ENCODE data around the gene IDE.
"Not testable (repeated sequence)": the region's sequence is repeated elsewhere in the genome, so short reads cannot be mapped to it uniquely, and the experiment has no call there.

Gene IDE

GRCh38 chr10:92490387-92490786, 83.5 kb downstream of the IDE start:
- peak; percentile 11 for DNase-seq

- peak; percentile 8 for DNase-seq
These were observed 87.3 kb downstream of the IDE start for GRCh38 chr10:92486637-92487036.

DNA sequence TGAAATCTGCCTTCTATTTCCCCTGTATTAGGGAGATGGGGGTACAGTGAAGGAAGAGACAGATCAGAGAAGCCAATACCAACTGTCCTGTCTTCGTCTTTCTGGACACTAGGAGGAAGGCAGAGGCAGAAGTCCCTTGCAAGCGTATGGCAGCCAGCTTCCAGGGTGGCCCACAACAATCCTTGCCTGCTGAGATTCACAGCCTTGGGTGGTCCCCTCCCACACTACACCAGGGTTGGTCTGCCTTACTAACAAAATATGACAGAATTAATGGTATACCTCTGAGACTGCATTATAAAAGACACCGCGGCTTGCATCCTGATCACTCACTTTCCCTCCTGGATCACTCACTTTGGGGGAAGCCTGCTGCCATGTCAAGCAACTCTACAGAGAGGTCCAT, 90.4 kb downstream of the IDE start:
- DNase-seq = no peak

DNA sequence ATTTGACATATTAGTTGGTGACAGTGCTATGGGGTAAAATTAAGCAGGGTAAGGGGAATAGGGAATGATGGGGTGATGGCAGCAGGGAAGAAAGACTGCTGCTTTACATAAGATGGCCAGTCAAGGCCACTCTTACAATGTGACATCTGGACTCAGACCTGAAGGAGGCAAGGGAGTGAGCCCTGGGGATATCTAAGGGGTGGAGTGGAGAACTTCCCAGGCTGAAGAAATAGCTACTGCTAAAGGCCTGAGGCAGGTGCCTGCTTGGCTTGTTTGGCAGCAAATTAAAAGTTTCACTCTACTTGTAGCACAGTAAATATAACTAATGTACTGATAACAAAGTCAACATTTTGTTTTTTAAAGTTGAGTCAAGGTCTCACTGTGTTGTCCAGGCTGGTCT, 93.5 kb downstream of the IDE start:
- DNase-seq = no peak

DNA sequence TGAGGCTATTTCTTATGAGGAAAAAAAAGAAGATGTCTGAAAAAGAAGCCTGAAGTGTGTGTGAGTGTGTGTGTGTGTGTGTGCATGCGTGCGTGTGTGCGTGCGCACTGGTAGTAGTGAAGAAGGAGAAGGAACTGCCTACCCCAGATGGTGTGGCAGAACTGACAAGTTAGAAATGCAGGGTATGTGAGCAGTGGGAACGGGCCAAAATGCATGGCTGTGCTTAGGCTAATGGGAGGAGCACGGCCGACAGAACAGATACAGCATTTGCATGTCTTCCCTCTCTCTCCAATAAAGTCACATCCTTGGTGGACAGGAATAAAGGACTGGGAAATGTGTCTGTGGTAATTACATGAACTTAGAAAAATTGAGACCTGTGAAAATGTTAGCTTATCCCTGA, 94.3 kb downstream of the IDE start:
- no peak for DNase-seq

- DNase-seq = no peak
These were observed 95.4 kb downstream of the IDE start for GRCh38 chr10:92478536-92478935.

DNA sequence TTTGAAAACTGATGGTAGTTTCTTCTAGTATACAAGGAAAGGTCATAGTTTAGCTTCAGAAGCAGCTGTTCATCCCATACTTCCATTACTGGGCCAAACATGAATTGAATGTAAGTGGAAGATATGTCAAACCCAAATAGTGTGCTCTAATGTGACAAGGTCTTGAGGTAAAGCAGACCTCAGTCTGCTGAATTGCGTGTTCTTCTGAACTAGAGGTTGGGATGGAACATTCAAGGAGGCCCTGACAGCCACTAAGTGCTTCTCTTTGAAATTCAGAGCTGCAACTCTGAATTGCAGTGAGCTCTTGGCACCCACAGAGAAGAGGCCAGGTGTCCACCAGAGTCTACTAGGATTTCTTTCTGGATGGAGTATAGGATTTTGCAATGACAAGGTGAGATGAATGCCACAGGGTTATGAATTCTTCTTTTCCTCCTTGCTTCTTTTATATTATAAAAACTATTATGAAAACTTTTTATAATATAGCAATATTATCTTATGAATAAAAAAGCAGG, 98.5 kb downstream of the IDE start:
- DNase-seq = no peak

DNA sequence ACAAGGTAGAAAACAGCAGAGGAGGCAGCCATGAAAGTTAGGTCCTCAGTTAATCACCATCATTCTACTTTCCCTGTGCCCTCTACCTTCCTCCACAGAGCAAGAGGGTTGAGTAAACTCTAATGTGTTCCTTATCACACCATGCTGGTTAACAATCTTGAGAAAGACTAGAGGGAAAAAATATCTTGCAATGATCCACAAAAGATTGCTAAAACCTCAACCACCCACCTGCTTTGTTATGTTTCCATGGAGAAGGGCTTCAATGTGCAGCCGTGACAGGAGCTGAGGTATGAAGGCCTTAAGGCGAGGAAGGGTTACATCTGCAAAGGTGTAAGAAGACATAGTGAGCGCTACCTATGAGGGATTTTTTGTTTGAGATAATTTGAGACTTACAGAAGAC, 103.9 kb downstream of the IDE start:
- DNase-seq = no peak

DNA sequence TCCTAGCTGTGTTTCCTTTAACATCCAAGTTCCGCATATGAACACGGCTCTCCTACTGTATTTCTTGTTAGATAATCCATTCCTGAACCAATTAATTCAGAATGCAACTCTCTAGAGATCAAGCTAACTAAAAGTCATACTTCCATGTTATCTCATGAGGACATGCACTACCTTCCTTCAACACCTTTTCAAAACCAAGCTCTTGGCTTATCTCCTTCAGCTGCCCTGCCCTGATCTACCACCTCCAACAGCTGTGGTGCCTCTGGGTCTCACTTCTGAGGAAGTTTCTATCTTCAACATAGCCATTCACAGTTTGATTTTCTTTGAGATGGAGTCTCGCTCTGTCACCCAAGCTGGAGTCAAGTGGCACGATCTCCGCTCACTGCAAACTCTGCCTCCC, 109.5 kb downstream of the IDE start:
- DNase-seq = no peak

- no peak for DNase-seq
These were observed 110.3 kb downstream of the IDE start for GRCh38 chr10:92463582-92463981.

GRCh38 chr10:92454955-92455354, 118.9 kb downstream of the IDE start:
- DNase-seq = not testable (repeated sequence)

GRCh38 chr10:92452313-92452712, 121.6 kb downstream of the IDE start:
- no peak for DNase-seq

GRCh38 chr10:92451431-92451830, 122.5 kb downstream of the IDE start:
- no peak for DNase-seq

- no peak for DNase-seq
These were observed 123.0 kb downstream of the IDE start for GRCh38 chr10:92450896-92451295.

GRCh38 chr10:92440578-92440977, 133.3 kb downstream of the IDE start:
- DNase-seq = no peak

GRCh38 chr10:92438220-92438619, 135.7 kb downstream of the IDE start:
- no peak for DNase-seq

- DNase-seq = no peak
These were observed 137.3 kb downstream of the IDE start for GRCh38 chr10:92436611-92437010.

GRCh38 chr10:92436065-92436464, 137.8 kb downstream of the IDE start:
- DNase-seq = not testable (repeated sequence)

DNA sequence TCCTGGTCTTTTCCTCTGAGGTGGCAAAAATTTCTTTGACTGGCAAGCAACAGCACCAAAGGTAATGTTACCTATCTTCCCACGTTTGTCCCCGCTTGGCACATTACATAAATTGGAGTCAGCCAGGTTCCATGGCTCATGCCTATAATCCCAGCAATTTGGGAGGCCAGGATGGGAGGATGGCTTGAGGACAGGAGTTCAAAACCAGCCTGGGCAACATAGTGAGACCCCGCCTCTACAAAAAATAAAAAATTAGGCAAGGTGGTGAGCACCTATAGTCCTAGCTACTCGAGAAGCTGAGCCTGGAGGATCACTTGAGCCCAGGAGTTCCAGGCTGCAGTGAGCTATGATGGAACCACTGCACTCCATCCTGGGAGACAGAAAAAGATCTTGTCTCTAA, 139.5 kb downstream of the IDE start:
- DNase-seq = no peak

DNA sequence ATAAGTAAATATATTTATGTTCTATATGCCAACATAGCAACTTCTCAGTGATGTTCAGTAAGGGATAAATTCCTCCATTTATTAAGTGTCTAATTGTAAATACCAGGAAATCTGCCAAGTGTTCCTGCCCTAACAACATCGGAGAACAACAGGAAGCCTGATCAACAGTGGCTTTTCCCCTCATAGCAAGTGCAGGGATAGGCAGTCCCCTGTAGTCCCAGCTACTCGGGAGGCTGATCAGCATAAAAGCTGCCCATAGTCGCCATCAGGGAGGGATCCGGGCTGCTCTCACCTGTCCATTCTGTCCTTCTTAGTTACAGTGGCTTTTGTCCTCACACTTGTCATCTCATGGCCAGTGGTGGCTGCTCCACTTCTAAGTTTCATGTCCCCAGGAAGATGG, 141.3 kb downstream of the IDE start:
- no peak for DNase-seq

DNA sequence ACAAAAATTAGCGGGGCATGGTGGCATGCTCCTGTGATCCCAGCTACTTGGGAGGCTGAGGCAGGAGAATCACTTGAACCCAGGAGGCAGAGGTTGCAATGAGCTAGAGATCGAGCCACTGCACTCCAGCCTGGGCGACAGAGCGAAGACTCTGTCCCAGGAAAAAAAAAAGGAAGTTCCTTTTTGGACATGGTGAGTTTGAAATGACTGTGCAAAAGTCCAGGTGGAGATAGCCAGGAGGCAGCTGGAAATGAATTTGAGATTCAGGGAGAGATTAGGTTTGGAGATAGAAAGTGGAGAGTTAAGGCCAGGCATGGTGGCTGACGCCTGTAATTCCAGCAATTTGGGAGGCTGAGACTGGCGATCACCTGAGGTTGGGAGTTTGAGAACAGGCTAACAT, 143.8 kb downstream of the IDE start:
- DNase-seq = no peak

- DNase-seq = no peak
These were observed 152.3 kb downstream of the IDE start for GRCh38 chr10:92421550-92421949.

DNA sequence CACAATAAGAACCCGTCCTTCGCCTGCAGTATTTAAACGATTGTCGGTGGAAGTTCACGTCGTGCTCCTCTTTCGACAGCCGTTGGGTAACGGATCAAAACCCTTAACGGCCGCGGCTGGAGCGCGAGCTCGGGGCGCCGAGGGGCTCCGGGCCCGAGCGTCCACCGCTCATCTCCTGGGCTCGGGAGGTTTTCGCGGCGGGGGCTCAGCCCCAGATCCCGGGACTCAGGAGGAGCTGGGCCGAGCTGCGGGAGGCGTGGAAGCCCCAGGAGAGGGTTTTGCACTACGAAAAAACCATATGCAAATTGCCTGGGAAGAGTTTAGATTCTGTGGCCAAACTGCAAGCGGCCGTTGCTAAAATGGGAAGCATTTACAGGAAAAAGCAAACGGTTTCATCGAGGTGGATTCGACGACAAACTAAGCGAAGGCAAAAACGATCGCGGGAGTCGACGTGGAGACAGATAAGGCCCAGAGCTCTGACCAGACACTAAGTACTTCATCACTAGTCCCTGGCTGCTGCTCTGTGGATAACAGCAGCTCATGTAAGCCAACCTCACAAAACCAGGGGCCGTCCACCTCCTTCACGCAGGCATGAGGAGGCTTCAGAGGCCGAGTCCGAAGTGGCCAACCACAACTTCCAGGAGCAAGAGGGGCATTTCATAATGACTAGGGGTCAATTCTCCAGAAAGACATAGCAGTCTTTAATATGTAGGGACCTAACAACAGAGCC, 153.2 kb downstream of the IDE start:
- DNase-seq = no peak

GRCh38 chr10:92419740-92420545, 153.9 kb downstream of the IDE start:
- DNase-seq = peak; percentile 27

Data from fibroblast of skin of back (primary cell).